HG03103 (cell line): Measurements from ENCODE around the gene MYO1F.

Experiments
- ATAC-seq: cut with Tn5 transposase; IDR thresholded peaks from one replicate; pipeline ENCODE4 v1.9.1; 2021; ENCODE audit warnings: low read depth; ENCODE audit not compliant: unreplicated experiment

Gene MYO1F

DNA sequence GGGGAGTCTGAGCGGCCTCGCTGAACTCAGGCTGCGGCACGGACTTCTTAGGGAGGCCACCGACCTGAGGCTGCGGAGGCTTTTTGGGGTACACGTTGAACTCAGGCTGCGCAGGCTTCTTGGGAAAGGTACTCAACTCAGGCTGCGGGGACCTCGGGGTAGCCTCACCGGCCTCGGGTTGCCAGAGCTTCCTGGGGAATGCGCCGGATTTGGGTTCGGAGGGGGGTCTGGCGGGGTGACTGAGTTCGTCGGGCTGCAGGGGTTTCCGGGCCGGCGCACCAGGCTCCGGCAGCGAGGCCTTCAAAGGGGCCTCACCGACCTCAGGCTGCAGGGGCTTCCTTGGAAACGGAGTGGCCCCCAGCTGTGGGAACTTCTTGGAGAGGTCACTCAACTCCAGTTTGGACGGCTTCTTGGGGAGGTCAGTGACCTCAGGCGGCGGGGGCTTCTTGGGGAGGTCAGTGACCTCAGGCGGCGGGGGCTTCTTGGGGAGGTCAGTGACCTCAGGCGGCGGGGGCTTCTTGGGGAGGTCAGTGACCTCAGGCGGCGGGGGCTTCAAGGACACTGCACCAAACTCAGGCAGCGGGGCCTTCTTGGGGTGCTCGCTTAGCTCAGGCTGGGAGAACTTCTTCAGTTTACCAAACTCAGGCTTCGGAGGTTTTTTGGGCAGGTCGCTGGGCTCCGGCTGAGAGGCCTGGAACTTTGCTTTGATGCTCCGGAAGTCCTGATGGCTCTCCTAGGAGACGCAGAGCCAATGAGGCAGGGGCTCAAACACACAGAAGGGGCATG lies 78.0 kb downstream of the MYO1F start:
- no peak for ATAC-seq

DNA sequence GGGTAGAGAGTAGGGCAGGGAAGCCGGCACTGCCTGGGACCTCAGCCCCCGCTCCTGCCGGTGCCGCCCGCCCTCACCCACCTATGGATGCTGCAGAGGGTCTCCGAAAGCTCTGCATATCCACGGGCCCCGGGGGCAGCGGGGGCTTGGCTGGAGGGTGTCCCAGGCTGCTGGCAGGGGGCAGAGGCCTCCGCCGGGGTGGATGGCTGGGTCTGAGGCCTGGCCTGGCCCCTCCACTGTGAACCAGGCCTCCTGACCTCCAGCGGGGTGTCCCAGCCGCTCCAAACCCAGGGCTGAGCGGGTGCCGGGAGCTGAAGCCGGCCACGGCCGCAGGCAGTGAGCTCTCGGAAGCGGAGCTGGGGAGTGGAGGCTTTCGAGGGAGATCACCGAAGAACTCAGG lies 78.9 kb downstream of the MYO1F start:
- no peak for ATAC-seq

GRCh38 chr19:8494158-8494557 lies 83.1 kb downstream of the MYO1F start:
- ATAC-seq, result no peak

GRCh38 chr19:8491574-8491973 lies 85.7 kb downstream of the MYO1F start:
- ATAC-seq, result no peak

DNA sequence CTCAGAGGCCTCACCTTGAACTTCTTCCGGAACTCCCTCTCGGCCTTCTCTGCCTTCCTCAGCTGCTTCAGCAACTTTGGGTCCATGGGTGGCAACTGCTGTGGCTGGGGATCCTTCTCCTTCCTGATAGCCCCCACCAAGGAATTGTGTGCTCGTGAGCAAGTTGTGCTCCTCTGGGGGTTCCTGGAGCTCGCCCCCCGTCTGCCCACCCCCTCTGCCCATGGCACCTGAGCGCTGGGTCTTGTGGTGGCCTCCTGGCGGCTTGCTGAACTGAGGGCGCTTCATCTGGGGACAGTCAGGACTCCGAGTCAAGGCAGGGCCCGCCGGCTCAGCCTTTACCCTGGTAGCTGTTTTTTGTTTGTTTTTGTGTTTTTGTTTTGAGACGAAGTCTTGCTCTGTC lies 86.4 kb downstream of the MYO1F start:
- no peak for ATAC-seq

DNA sequence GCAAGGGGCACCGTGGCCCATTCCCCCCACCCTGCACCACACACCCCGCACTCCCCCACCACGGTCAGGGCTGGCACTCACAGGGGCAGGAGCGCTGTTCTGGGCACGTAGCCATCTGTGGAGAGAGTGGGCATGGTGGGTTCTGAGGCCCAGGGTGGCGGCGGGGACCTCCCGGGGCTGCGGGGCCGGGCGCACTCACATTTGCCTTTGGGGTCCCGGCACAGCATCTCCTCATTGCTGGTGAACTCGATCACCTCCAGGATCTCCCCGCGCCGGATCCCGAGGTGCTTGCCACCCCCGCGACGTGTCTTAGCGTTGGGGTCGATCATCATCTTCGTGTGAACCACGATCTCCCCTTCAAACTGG lies 86.9 kb downstream of the MYO1F start:
- no peak for ATAC-seq

- ATAC-seq, result no peak
Measured at GRCh38 chr19:8489561-8490394, 87.5 kb downstream of the MYO1F start.

GRCh38 chr19:8488365-8488764 lies 88.9 kb downstream of the MYO1F start:
- no peak for ATAC-seq

GRCh38 chr19:8487137-8487851 lies 89.9 kb downstream of the MYO1F start:
- no peak for ATAC-seq

DNA sequence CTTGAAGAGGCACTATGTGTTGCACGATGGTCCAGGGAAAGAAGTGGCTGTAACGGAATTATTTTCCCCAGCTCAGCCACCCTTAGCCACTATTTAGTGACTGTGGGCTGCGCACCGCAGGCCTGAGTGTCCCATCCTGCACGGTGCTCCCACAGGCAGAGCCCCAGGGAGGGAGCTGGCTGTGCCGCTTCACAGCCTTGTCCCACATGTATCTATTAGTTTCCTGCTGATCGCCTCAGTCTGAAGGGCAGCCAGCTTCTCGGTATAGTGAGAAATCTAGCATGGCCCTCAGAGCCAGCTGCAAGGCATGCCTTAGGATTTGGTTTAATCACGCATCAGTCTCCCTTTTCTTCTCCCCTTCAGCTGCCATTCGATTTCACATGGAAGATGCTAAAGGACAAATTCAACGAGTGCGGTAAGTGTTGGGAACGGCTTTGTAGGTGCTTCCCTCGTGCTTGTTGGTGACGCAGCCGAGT lies 90.5 kb downstream of the MYO1F start:
- no peak for ATAC-seq

- ATAC-seq, result no peak
Measured at GRCh38 chr19:8485561-8486371, 91.5 kb downstream of the MYO1F start.

GRCh38 chr19:8484331-8484894 lies 92.8 kb downstream of the MYO1F start:
- ATAC-seq, result no peak

GRCh38 chr19:8483165-8483564 lies 94.1 kb downstream of the MYO1F start:
- no peak for ATAC-seq

DNA sequence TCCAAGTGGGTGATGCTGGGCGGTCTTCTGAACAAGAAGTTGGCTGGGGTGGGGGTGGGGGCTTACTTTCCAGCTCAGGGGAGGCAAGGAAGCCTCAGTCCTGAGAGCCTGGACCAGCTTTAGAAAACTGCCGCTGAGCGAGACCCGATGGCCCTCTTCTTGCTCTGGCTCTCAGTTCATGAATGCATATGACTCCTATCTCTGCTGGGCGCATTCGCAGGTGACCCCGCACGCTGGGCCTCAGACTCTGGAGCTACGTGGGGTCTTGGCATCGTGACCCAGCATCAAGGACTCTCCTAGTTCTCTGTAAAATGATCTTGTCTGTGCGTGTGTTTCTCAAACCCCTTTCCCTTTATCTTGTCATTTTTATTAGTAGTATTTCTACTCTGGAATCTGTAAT lies 94.5 kb downstream of the MYO1F start:
- ATAC-seq, result no peak

DNA sequence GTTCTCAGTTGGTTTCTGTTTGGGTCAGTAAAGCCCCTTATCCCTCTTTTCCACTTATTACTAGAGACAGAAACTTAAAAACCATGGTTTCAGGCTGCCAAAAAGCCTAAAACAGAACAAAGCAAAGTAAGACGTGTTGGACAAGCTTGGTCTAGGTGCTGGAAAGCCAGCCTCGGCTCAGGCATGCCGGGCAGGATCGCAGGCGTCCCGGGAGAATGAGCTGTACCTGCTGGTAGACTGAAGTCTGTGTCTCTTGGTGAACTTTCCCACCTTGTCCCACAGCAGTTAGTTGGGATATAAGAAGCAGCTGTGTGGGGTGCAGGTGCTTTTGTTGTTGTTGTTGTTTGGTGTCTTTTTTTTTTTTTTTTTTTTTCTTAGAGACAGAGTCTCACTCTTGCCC lies 95.6 kb downstream of the MYO1F start:
- no peak for ATAC-seq

DNA sequence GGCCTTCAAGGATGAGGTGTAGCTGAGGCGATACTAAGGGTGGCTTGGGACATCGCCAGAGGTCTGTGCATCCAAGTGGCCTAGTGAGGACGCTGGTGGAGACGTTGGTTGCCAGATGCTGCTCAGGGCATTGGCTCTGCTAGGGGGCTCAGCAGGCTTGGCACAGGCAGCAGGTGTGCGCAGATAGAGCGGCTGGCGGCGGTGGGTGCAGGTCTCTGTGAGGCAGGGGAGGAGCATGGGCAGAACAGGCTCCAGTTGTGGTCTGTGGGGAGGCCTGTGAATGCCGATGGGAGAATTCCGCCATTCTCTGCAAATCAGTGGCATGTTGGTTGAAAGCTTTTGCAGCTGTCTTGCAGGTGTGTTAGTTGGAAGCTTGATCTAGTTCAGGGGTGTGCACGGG lies 96.0 kb downstream of the MYO1F start:
- no peak for ATAC-seq

GRCh38 chr19:8478598-8478997 lies 98.6 kb downstream of the MYO1F start:
- ATAC-seq, result no peak

DNA sequence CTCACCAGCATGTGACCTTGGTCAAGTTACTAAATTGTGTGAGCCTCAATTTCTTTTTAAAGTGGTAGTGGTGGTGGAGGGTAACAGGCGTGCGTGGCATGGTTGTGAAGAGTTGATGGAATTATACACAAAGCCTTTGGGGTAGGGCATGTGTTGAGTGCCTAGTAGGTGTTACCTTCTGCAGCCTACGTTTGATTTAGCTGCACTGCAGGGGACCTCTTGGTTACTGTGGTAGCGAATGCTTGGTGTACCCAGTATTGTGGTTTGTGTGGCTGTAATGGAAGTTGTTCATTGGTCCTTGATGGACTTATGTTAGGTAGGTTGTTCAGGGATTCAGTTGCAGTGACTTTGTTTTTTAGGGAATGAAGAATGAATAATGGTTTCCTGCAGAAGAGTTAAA lies 99.4 kb downstream of the MYO1F start:
- ATAC-seq, result no peak

GRCh38 chr19:8476524-8476923 lies 100.7 kb downstream of the MYO1F start:
- no peak for ATAC-seq

DNA sequence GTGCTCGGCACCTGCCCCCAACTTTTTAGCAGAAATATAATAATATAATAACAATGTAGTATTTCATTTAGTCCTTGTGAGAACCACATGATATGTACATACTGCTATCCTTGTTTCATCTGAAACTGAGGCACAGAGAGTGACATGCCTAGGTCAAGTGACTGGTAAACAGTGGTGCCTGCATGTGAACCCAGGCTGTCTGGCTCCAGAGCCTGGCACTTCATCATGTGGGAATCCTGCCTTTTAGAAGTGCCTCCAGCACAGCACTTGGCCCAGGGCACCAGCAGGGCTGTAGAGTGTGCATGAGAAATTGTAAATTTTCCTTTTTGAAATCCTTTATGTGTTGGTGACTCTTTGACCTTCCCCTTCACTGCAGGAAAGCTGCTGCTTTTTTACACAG lies 102.2 kb downstream of the MYO1F start:
- no peak for ATAC-seq
